Stimulated activated memory B cell treated with anti-CD40 and anti-IgM and Interleukin-4, amounts not matched to agents 10 μg/mL and 1 μg/mL and 100 μg/mL, for 72 hours (primary cell): ENCODE data around the gene AP3S1.
"Not testable (repeated sequence)": the region's sequence is repeated elsewhere in the genome, so short reads cannot be mapped to it uniquely, and the experiment has no call there.

ENCODE experiments used
- ATAC-seq: fragments of 150-1000 bp; cut with Tn5 transposase; 2 replicates; pipeline ENCODE4 v1.10.0; 2021
- H3K27ac Mint-ChIP-seq: one replicate; pipeline ENCODE4 v1.8.0; 2022; ENCODE audit warnings: mild to moderate bottlenecking, mixed read lengths
- H3K27me3 Mint-ChIP-seq: one replicate; pipeline ENCODE4 v1.8.0; 2022; ENCODE audit warnings: mixed read lengths
- H3K36me3 Mint-ChIP-seq: one replicate; pipeline ENCODE4 v1.8.0; 2022; ENCODE audit warnings: mixed read lengths
- H3K4me1 Mint-ChIP-seq: one replicate; pipeline ENCODE4 v1.8.0; 2022; ENCODE audit warnings: mixed read lengths
- H3K4me3 Mint-ChIP-seq: one replicate; pipeline ENCODE4 v1.8.0; 2022; ENCODE audit warnings: mild to moderate bottlenecking, moderate library complexity, mixed read lengths
- H3K9me3 Mint-ChIP-seq: one replicate; pipeline ENCODE4 v1.8.0; 2022; ENCODE audit warnings: mixed read lengths

The AP3S1 gene

GRCh38 chr5:115875447-115875846, 33.7 kb downstream of the AP3S1 start:
- no peaks in the 10 kb centered on the region for H3K27me3 Mint-ChIP-seq
- H3K36me3 Mint-ChIP-seq, result peaks cover 75% of the 10 kb centered on the region
- H3K27ac Mint-ChIP-seq, result no peak overlapping the region
- H3K4me3 Mint-ChIP-seq, result no peak overlapping the region
- ATAC-seq, result no peak
- H3K9me3 Mint-ChIP-seq, result no peaks in the 10 kb centered on the region
- H3K4me1 Mint-ChIP-seq, result peaks cover 18% of the 10 kb centered on the region

- Mint-ChIP-seq H3K4me1 (peaks cover 18% of the 10 kb centered on the region), H3K36me3 (peaks cover 79% of the 10 kb centered on the region)
- ATAC-seq, H3K27me3 Mint-ChIP-seq, H3K4me3 Mint-ChIP-seq, H3K27ac Mint-ChIP-seq, H3K9me3 Mint-ChIP-seq: not testable (repeated sequence)
These were observed 35.6 kb downstream of the AP3S1 start for GRCh38 chr5:115877342-115877741.

- H3K9me3 Mint-ChIP-seq, ATAC-seq: not testable (repeated sequence)
- H3K36me3 Mint-ChIP-seq, result peaks cover 60% of the 10 kb centered on the region
These were observed 40.7 kb downstream of the AP3S1 start for GRCh38 chr5:115882434-115882833.

GRCh38 chr5:115884704-115885103, 43.0 kb downstream of the AP3S1 start:
- Mint-ChIP-seq H3K27me3 (no peaks in the 10 kb centered on the region), H3K36me3 (peaks cover 37% of the 10 kb centered on the region), H3K4me1 (no peaks in the 10 kb centered on the region), H3K9me3 (no peaks in the 10 kb centered on the region), H3K4me3 (no peak overlapping the region), H3K27ac (no peak overlapping the region)
- ATAC-seq, result no peak

More at GRCh38 chr5:115882434-115882833, 40.7 kb downstream of the AP3S1 start:
- not testable (repeated sequence) for H3K27ac Mint-ChIP-seq, H3K27me3 Mint-ChIP-seq, H3K4me3 Mint-ChIP-seq, H3K4me1 Mint-ChIP-seq

- H3K36me3 Mint-ChIP-seq, result peaks cover 32% of the 10 kb centered on the region
- not testable (repeated sequence) for H3K4me3 Mint-ChIP-seq
These were observed 43.5 kb downstream of the AP3S1 start for GRCh38 chr5:115885208-115885607.

GRCh38 chr5:115888027-115888426, 46.3 kb downstream of the AP3S1 start:
- H3K4me3 Mint-ChIP-seq, result no peak overlapping the region
- no peak for ATAC-seq
- no peaks in the 10 kb centered on the region for H3K27me3 Mint-ChIP-seq
- peaks cover 14% of the 10 kb centered on the region for H3K36me3 Mint-ChIP-seq
- H3K4me1 Mint-ChIP-seq, result no peaks in the 10 kb centered on the region
- H3K9me3 Mint-ChIP-seq, result no peaks in the 10 kb centered on the region
- H3K27ac Mint-ChIP-seq, result no peak overlapping the region

More at GRCh38 chr5:115885208-115885607, 43.5 kb downstream of the AP3S1 start:
- not testable (repeated sequence) for H3K27ac Mint-ChIP-seq, H3K9me3 Mint-ChIP-seq, ATAC-seq, H3K4me1 Mint-ChIP-seq, H3K27me3 Mint-ChIP-seq

GRCh38 chr5:115892021-115892420, 50.3 kb downstream of the AP3S1 start:
- no peaks in the 10 kb centered on the region for H3K4me1 Mint-ChIP-seq
- H3K9me3 Mint-ChIP-seq, result no peaks in the 10 kb centered on the region
- no peak overlapping the region for H3K27ac Mint-ChIP-seq
- H3K27me3 Mint-ChIP-seq, result no peaks in the 10 kb centered on the region
- peaks cover 16% of the 10 kb centered on the region for H3K36me3 Mint-ChIP-seq
- no peak overlapping the region for H3K4me3 Mint-ChIP-seq
- ATAC-seq, result no peak

- Mint-ChIP-seq H3K36me3 (peaks cover 29% of the 10 kb centered on the region), H3K4me1 (no peaks in the 10 kb centered on the region), H3K27me3 (no peaks in the 10 kb centered on the region), H3K4me3 (no peak overlapping the region), H3K9me3 (no peaks in the 10 kb centered on the region), H3K27ac (no peak overlapping the region)
- no peak for ATAC-seq
These were observed 52.6 kb downstream of the AP3S1 start for GRCh38 chr5:115894342-115894741.

- no peak for ATAC-seq
- peaks cover 33% of the 10 kb centered on the region for H3K36me3 Mint-ChIP-seq
- H3K4me3 Mint-ChIP-seq, result no peak overlapping the region
- no peak overlapping the region for H3K27ac Mint-ChIP-seq
- H3K4me1 Mint-ChIP-seq, result no peaks in the 10 kb centered on the region
- H3K27me3 Mint-ChIP-seq, result no peaks in the 10 kb centered on the region
- H3K9me3 Mint-ChIP-seq, result no peaks in the 10 kb centered on the region
These were observed 54.1 kb downstream of the AP3S1 start for GRCh38 chr5:115895821-115896220.

GRCh38 chr5:115898656-115899055, 56.9 kb downstream of the AP3S1 start:
- no peaks in the 10 kb centered on the region for H3K9me3 Mint-ChIP-seq
- H3K27ac Mint-ChIP-seq, result no peak overlapping the region
- peaks cover 25% of the 10 kb centered on the region for H3K36me3 Mint-ChIP-seq
- H3K27me3 Mint-ChIP-seq, result no peaks in the 10 kb centered on the region
- no peak overlapping the region for H3K4me3 Mint-ChIP-seq
- H3K4me1 Mint-ChIP-seq, result no peaks in the 10 kb centered on the region
- no peak for ATAC-seq

GRCh38 chr5:115907177-115907576, 65.4 kb downstream of the AP3S1 start:
- no peak overlapping the region for H3K4me3 Mint-ChIP-seq
- no peaks in the 10 kb centered on the region for H3K9me3 Mint-ChIP-seq
- ATAC-seq, result no peak
- no peaks in the 10 kb centered on the region for H3K27me3 Mint-ChIP-seq
- H3K36me3 Mint-ChIP-seq, result no peaks in the 10 kb centered on the region
- no peak overlapping the region for H3K27ac Mint-ChIP-seq
- H3K4me1 Mint-ChIP-seq, result no peaks in the 10 kb centered on the region

GRCh38 chr5:115913623-115914400, 72.1 kb downstream of the AP3S1 start:
- not testable (repeated sequence) for ATAC-seq, H3K9me3 Mint-ChIP-seq, H3K4me3 Mint-ChIP-seq, H3K36me3 Mint-ChIP-seq, H3K27ac Mint-ChIP-seq, H3K27me3 Mint-ChIP-seq, H3K4me1 Mint-ChIP-seq

- Mint-ChIP-seq H3K9me3 (no peaks in the 10 kb centered on the region), H3K27me3 (no peaks in the 10 kb centered on the region), H3K27ac (no peak overlapping the region), H3K4me3 (no peak overlapping the region), H3K4me1 (no peaks in the 10 kb centered on the region), H3K36me3 (peaks cover 5% of the 10 kb centered on the region)
- no peak for ATAC-seq
These were observed 78.5 kb downstream of the AP3S1 start for GRCh38 chr5:115920171-115920725.

GRCh38 chr5:115928578-115929407, 87.1 kb downstream of the AP3S1 start:
- H3K4me1 Mint-ChIP-seq, H3K36me3 Mint-ChIP-seq, H3K27me3 Mint-ChIP-seq, ATAC-seq, H3K27ac Mint-ChIP-seq, H3K4me3 Mint-ChIP-seq, H3K9me3 Mint-ChIP-seq: not testable (repeated sequence)

- not testable (repeated sequence) for H3K4me1 Mint-ChIP-seq, H3K27ac Mint-ChIP-seq, H3K4me3 Mint-ChIP-seq, ATAC-seq, H3K36me3 Mint-ChIP-seq, H3K27me3 Mint-ChIP-seq, H3K9me3 Mint-ChIP-seq
These were observed 88.4 kb downstream of the AP3S1 start for GRCh38 chr5:115930171-115930570.
